Skin of body (tissue), 2 donors: ENCODE data around the gene MEPCE. TPM values are rescaled to one million over a fixed set of nuclear protein-coding genes. Genes with fewer than 3 reads are reported as not detected.

Source experiments
- DNase-seq: peaks from one replicate; lab custom pipeline; 2025; lab: John Stamatoyannopoulos, UW
- total RNA-seq: library from RNA; depleted of rRNA; stranded (reverse); fragments of >200 nt; gene quantifications from one replicate; pipeline ENCODE4 v1.2.3, GENCODE V29; 2014

Gene MEPCE
- total RNA-seq, 1 donor from 2014 or later, result 16.2 TPM

DNA sequence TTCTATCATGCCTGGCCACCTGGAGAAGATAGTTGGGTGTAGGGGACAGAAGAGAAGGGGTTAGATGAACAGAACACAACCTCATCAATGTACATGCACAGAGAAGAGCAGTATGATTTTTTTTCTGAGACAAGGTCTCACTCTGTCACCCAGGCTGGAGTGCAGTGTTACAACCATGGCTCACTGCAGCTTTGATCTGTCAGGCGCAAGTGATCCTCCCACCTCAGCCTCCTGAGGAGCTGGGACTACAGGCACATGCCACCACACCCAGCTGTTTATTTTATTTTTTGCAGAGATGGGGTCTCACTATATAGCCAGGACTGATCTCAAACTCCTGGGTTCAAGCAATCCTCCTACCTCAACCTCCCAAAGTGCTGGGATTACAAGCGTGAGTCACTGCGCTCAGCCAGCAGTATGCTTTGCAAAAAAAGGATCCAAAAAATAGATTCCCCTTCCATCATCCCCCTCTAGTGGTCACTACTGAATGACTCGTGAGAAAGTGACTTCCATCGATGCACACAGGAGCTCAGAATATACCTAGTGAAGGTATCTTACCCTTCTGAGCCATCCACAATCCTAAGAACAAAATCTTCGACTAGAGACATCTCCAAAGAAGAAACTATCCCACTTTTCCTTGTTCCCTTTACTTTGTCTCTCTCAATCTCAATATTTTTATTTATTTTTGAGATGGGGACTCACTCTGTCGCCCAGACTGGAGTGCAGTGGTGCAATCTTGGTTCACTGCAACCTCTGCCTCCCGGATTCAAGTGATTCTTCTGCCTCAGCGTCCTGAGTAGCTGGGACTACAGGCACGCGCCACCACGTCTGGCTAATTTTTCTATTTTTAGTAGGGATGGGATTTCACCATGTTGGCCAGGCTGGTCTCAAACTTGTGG is 22.1 kb upstream of the MEPCE start:
- DNase-seq, result peak; percentile 15

DNA sequence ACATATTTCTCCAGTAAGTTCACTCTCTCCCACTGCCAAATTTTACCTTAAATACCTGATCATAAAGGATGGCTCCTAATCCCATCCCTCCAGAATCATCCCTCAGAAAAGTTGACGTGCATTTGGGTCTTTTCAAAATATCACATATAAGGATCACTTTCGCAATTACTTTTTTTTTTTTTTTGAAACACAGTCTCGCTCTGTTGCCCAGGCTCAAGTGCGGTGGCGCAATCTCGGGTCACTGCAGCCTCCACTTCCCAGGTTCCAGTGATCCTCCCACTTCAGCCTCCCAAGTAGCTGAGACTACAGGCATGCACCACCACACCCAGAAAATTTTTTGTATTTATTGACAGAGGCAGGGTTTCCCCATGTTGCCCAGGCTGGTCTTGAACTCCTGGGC is 18.5 kb upstream of the MEPCE start:
- DNase-seq, result no peak

DNA sequence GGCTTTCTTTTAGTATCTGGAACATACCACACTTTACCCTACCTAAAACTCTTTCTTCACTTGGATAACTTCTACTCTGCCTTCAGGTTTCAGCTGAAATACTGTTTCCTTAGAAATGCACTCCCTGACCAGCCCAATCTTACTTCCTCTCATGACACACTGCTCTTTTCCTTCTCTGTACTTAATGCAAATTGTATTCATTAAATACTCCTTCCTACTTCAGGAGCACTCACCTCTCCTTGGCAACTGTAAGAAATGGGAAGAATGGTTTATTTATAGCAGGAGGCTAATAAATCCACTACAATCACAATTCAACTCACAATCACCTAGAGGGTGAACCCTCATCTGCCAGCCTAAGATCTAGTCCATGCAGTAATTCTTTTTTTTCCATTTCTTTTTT is 16.3 kb upstream of the MEPCE start:
- no peak for DNase-seq

DNA sequence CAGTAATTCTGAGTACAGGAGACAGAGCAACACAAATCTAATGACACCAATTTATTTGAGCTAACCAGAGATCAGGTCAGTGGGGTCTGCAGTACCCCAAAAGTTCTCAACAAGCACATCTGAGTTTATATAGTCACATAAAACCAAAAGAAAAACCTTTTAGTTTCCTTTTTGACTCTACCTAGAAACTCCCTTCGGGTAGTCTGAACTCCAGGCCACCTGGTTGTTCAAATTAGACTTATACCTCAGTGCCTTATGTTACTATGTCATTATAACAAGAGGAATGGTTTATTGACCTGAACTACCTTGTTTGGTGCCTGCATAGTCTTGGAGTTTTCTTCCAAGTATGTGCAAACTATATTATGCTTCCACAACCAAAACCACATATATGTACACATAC is 15.7 kb upstream of the MEPCE start:
- no peak for DNase-seq

DNA sequence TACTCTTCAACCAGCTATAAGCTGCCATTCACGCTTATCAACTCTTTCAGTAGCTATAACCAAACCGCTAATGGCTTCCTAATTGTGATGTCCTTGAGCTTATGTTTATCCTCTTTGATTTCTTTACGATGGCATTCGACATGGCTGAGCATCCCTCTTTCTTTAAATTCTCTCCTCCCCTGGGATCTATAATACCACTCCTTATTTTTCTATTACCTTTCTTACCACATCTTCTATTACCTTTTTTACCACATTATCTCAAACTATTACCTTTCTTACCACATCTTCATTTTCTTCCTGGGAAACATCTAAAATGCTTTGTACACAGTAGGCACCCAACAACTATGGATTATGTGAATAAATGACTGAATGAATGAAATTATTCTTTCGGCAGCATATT is 14.2 kb upstream of the MEPCE start:
- DNase-seq, result no peak

DNA sequence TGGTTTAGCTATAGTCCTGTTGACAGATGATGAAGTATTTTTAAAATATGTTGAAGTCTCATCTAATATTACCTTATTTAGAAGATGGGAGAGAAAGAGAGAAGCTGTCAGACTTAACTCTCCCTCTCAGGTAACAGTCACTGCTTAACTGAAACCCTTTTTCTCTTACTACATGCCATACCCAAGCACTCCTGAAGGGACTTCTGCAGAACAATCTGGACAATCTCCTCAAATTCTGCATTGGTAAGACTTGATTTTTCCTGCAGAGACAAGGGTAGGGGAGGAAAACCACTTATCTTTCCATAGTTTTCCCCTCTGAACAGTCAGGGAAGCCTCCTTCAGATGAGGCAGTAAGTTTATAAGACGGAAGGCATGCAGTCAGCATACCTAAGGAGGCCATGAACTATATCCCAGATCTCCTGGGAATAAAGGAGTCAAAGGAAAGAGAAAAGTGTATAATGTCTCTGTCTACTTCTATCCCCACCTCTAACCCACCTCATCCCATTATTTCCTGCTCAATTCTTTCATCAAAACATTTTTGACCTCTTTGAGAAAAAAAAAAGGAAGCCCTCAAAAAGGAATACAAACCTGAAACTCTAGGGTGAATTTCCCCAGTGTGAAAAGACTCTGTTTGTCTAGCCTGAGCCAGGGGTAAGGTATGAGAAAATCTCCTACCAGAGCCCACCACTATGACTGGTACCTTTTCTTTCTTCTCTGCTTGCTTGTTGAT is 10.5 kb upstream of the MEPCE start:
- DNase-seq, result no peak

DNA sequence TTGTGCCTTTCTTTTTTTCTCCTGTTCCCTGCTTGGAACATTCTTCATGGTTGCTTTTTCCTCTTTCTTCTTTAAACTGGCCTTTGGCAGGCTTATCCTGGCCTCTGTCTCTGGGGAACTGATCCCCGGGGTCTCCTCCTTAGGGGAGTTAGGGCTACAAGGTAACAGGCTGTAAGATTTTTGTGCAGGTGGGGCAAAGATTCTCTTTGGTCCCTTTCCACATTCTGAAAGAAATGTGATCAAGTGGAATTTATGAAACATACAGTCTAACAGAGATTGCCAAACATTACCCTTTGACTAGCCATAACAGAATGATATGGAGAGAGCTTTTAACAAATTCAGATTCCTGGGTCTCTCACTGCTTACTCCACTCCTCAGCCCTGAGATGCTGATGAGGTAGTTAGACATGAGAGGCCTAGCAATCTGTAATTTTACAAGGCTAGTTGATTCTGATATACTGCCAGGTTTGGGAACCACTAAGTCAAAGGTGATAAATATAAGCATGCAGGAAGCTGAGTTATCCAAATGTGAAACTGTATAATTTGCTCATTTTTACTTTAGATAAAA is 9.9 kb upstream of the MEPCE start:
- DNase-seq, result no peak

DNA sequence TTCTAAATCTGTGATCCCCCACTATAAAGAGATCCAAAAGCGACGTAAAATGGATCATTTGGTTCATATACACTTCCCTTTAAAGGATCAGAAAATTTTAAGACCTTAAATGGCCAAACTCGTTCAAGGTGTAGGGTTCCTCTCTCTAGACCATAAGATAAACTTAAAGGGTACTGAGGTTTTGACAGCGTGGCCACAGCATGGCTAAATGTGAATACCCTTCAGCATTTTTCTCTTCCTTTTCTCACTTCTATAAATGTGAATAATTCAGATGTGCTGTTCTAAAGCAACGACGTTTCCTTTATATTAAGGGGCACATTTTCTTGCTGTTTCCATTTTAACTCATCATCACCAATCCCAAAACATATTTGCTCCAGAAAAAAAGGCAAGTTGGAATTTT is 6.3 kb upstream of the MEPCE start:
- no peak for DNase-seq

DNA sequence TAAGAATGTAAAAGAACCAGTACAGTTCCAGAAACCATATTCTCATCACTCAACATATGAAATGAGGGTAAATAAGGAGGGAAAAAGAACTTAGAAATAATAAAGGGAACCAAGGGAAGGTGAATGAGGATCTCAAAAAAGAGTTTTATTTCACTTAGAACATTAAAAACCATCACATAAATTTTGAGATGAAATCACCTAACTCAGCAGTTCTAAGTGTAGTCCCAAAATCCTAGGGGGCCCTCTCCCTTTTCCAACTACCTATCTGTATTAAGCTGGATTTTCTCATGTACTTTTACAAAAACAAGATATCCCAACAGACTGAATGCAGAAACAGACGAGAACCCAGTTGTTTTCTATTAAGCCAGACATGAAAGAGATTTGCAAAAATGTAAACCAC is 4.3 kb upstream of the MEPCE start:
- no peak for DNase-seq

DNA sequence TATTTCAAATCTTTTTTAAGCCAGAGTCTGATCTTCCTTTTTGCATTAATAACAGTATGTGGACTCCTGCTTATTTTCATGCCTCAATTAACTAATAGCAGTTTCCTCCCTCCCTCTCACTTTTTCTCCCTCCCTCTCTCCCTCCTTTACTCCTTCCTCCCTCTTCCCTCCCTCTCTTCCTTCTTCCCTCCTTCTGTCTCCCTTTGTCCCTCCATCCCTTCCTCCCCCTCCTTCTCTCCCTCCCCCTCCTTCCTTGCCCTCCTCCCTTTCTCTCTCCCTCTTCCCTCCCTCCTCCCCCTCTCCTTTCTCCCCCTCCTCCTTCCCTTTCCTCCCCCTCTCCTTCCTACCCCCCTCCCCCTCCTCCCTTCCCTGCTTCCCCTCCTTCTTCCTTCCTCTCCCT is 3.1 kb upstream of the MEPCE start:
- DNase-seq, result no peak

DNA sequence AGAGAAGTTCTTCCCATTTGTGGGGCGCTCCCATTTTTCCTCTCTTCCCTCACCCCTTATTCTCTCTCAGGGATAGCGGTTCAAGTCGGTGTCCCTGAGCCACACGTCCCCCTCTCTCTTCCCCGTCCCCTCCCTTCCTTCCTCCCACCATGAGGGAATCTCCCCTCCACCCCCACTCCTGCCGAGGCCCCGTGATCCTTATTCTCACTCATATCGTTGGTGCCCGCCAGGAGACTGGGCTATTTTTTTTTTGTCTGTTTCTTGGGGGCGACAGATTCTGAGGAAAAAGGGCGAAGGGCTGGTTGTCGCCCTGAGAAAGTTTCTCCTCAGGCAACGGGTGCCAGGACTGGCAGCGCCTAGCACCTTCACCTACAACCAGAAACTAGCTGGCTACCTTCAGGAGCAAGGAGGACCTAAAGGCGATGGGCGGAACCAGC is 1.9 kb upstream of the MEPCE start:
- DNase-seq, result no peak

DNA sequence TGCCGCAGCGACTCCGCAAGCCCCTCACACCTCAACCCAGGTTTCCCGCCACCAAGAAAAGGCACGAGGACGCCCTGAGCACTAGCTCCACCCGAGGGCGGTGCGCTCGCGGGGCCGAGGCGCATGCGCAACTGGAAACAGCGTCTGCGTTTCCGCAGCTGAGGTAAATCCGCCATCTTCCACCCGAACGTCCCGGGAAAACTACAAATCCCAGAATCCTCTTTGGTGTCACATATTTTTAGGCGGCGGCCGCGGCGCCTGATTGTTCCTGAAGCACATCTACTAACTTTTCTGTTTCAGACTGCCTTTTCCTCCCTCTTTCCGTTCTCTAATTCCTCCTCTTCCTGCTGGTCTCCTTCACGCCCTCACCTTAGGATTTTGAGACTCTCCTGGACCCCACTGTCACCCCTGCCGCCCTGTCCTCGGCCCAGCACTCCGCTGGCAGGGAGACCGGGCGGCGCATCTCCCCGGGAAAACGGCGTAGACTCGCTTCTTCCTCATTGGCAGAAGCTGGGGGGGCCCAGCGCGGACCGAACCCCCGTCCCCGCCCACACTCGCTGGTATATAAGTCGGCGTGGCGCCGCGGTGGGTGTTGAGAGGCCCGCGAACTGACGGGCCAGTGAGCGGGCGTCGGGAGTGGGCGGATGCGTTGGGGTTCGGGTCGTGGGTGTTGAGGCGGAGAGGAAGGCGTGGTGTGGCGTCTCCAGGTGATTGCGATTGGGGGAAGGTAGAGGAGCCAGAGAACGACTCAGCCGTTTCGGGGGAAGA is 1.2 kb upstream of the MEPCE start, which contains the start of gene ZCWPW1:
Gene ZCWPW1, minus strand, starts transcription at position 505 of the 768 bp plus-strand sequence. CDS start 8,054 bp downstream, outside the sequence.
- peak; percentile 95 for DNase-seq

DNA sequence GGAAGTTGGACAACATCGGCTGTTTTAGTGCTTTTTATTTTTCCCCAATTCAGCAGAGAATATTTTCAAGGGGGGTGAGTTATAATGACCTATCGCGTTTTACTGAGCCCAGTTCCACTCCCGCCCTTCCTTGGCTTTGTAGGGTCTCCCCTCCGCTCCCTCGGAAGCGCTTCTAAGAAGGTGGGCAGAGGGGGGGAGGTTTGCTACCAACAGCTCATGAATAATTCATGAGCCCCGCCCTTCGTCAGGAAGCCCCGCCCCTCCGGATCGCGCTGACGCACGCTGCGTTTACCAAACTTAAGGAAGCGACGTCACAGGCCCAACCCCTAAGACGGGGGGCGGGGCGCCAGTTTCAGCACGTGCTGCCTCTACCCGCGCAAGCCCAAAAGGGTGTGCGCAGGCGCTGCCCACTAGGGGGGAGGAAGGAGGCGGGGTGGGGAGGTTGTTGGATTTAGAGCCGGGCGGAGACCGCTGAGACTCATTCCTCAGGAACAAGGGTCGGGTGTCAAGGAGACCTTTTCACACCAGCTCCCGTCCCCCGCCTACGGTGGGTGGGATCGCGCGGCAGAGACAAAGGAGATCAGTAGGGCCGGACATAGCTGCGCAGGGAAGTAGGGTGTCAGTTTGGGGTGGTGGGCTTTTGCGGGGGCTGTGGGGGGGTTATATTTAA is 529 bp upstream of the MEPCE start:
- peak; percentile 100 for DNase-seq

DNA sequence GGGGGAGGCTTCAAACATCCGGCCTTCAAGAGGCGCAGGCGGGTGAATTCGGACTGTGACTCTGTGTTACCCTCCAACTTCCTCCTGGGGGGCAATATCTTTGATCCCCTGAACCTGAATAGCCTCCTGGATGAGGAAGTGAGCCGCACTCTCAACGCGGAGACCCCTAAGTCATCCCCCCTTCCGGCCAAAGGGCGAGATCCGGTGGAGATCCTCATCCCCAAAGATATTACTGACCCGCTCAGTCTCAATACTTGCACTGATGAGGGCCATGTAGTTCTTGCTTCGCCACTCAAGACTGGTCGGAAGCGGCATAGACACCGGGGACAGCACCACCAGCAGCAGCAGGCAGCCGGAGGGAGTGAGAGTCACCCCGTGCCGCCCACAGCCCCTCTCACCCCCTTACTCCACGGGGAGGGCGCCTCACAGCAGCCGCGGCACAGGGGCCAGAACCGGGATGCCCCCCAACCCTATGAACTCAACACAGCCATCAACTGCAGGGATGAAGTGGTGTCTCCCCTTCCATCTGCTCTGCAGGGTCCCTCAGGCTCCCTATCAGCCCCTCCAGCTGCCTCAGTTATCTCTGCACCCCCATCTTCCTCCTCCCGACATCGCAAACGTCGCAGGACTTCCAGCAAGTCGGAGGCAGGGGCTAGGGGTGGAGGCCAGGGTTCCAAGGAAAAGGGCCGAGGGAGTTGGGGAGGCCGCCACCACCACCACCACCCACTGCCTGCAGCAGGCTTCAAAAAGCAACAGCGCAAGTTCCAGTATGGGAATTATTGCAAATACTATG is 1.1 kb downstream of the MEPCE start:
- peak; percentile 51 for DNase-seq

DNA sequence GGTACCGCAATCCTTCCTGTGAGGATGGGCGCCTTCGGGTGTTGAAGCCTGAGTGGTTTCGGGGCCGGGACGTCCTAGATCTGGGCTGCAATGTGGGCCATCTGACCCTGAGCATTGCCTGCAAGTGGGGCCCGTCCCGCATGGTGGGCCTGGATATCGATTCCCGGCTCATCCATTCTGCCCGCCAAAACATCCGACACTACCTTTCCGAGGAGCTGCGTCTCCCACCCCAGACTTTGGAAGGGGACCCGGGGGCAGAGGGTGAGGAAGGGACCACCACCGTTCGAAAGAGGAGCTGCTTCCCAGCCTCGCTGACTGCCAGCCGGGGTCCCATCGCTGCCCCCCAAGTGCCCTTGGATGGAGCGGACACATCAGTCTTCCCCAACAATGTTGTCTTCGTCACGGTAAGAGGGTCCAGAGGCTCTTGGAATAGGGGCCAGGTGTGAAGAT is 1.7 kb downstream of the MEPCE start:
- DNase-seq, result no peak

DNA sequence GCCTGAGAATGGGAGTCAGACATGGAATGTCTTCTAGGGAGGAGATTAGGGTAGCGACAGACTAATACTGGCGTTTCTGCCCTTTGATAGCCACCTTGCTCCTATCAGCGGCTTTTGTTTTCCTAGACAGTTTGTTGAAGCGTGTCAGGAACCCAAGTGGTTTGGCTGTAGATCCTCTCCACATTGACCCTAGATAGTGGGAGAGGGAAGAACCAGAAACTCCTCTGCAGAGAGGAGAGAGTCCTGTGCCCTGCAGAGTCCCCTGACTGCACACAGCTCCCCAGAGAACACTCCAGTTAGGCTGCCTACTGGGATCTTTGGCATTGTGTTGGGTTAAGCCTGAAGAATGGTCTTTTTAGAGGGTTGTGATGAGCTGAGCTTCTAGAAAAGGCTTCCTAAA is 2.4 kb downstream of the MEPCE start:
- no peak for DNase-seq

DNA sequence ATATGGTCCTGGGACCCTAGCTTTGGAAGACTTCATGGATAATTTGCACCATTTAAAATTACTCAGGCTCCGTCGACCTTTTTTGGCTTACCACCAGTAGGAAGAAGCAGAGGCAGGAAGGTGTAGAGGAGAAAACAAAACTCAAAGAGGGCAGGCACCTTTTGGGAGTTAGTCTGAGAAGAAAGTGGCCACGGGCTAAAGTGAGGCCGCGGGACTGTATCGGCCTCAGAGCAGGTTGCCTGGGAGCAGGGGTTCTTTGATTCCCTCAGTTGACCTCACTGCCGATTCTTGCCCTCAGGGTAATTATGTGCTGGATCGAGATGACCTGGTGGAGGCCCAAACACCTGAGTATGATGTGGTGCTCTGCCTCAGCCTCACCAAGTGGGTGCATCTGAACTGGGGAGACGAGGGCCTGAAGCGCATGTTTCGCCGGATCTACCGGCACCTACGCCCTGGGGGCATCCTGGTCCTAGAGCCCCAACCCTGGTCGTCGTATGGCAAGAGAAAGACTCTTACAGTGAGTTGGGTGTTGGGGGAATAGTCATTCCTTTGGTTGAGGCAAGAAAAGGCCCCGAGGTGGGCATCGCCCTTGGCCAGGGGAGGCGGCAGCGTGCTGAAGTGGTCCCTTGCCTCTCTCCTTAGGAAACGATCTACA is 3.1 kb downstream of the MEPCE start:
- DNase-seq, result no peak

DNA sequence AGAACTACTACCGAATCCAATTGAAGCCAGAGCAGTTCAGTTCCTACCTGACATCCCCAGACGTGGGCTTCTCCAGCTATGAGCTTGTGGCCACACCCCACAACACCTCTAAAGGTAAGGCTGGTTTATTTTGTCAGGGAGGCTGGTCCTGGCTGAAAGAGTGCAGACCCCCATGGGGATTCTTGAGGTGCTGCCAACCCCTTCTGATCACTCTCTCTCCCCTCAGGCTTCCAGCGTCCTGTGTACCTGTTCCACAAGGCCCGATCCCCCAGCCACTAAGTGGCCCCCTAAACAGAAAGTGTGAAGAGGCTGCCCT is 3.6 kb downstream of the MEPCE start:
- no peak for DNase-seq

DNA sequence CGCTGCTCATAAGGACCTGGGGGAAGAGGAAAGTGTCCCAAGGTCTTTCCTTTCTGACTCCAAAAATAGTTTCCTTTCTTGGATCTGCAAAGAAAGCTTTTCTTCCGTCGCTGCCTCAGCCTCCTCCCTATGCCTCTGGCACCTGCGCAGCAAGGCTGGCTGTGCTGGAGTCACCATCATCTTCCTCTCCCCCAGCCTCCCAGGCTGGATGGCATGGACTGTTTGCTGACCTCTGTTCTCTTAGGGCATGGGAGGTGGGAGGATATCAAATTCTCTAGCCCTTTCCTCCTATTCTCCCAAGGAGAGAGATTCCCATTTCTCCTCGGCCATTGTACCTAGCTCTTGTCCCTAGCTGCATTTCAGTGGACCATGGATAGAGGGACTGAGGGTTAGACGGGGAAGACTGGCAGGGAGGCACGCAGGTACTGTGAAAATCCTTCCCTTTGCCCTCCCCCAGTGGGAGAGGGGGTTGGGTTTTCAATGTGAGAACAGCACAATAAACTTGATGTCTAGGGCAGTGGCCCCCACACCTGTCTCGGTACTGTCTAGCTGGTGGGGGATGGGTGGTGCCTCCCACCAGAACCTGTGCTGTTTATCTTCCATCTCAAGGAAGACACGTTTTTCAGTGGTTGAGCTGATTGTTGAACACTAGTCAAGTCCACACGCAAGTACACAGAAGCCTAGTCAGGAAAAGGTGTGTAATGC is 4.1 kb downstream of the MEPCE start:
- no peak for DNase-seq
